H1 (cell line): ENCODE results near the gene SEMA3A. TPM values are rescaled to one million over a fixed set of nuclear protein-coding genes. Genes with fewer than 3 reads are reported as not detected.

Experiments
- CTCF ChIA-PET: fragments of 300-600 bp; sonication (Branson Sonifier 250); formaldehyde crosslinking; loops from one replicate; lab custom pipeline; 2021; ENCODE audit not compliant: partially characterized antibody; lab: Charles Lee
- POLR2A ChIA-PET: fragments of 300-600 bp; sonication (Branson Sonifier 250); formaldehyde crosslinking; loops from one replicate; lab custom pipeline; 2021; ENCODE audit warnings: inconsistent platforms; ENCODE audit not compliant: partially characterized antibody; lab: Charles Lee
- DNase-seq, 2 experiments: peaks; one replicate each; pipeline versions ENCODE4 v3.0.0 to v3.0.0-alpha.2; 2010 to 2022; ENCODE audit warnings: low spot score in 2 of 2, low read depth in 1 of 2, mixed read lengths in 1 of 2
- FAIRE-seq: peaks from 2 replicates; lab custom pipeline; 2011; peaks lifted over from hg19 to GRCh38; lab: Jason Lieb, UNC
- H2AFZ ChIP-seq: 2 replicates; pipeline ENCODE4 v1.8.1; 2012; ENCODE audit warnings: low read length, inconsistent platforms
- H2AK5ac ChIP-seq: 2 replicates; pipeline ENCODE4 v1.6.1; 2013; ENCODE audit warnings: low read depth, low read length
- H2BK120ac ChIP-seq: replicated peaks from 2 replicates; pipeline ENCODE3; 2013; ENCODE audit warnings: low read depth, low read length, inconsistent platforms
- H2BK12ac ChIP-seq: 2 replicates; pipeline ENCODE4 v1.6.1; 2013; ENCODE audit warnings: low read depth, low read length
- H2BK15ac ChIP-seq: 2 replicates; pipeline ENCODE4 v1.6.1; 2013; ENCODE audit warnings: low read length
- H2BK20ac ChIP-seq: 2 replicates; pipeline ENCODE4 v1.6.1; 2013; ENCODE audit warnings: low read length
- H2BK5ac ChIP-seq: 2 replicates; pipeline ENCODE4 v1.6.1; 2013; ENCODE audit warnings: low read depth, low read length
- H3K14ac ChIP-seq: 2 replicates; pipeline ENCODE4 v1.6.1; 2013; ENCODE audit warnings: inconsistent platforms; ENCODE audit not compliant: insufficient read length
- H3K18ac ChIP-seq: 2 replicates; pipeline ENCODE4 v1.6.1; 2013; ENCODE audit warnings: low read length; ENCODE audit errors: extremely low read depth
- H3K23ac ChIP-seq: 2 replicates; pipeline ENCODE4 v1.6.1; 2013; ENCODE audit warnings: inconsistent platforms; ENCODE audit not compliant: insufficient read length
- H3K23me2 ChIP-seq: 2 replicates; pipeline ENCODE4 v1.6.1; 2013; ENCODE audit warnings: low read depth, low read length
- H3K27ac ChIP-seq: 2 replicates; pipeline ENCODE4 v1.6.1; 2011; ENCODE audit warnings: low read depth, low read length, inconsistent platforms
- H3K27me3 ChIP-seq, 4 experiments: replicated peaks in 1 of 4; 1 replicate in 1 of 4; 2 replicates in 3 of 4; pipeline versions ENCODE4 v1.6.1 to v1.8.1; 2011 to 2013; ENCODE audit warnings: low read length in 3 of 4, mild to moderate bottlenecking in 3 of 4, inconsistent platforms in 2 of 4, mixed read lengths in 2 of 4, moderate library complexity in 1 of 4; ENCODE audit not compliant: control insufficient read depth in 3 of 4, insufficient read depth in 3 of 4; ENCODE audit errors: extremely low read depth in 1 of 4
- H3K36me3 ChIP-seq, 4 experiments: 2 replicates each; pipeline versions ENCODE4 v1.6.1 to v1.8.1; 2011 to 2013; ENCODE audit warnings: mild to moderate bottlenecking in 4 of 4, low read length in 3 of 4, moderate library complexity in 2 of 4, control low read depth in 1 of 4, inconsistent platforms in 1 of 4; ENCODE audit not compliant: insufficient read depth in 4 of 4, control insufficient read depth in 2 of 4
- H3K4ac ChIP-seq: replicated peaks from 2 replicates; pipeline ENCODE3; 2013; ENCODE audit warnings: low read length, low read depth, mixed read lengths, inconsistent platforms; ENCODE audit not compliant: insufficient read length
- H3K4me1 ChIP-seq, 4 experiments: replicated peaks in 1 of 4; 1 replicate in 1 of 4; 2 replicates in 3 of 4; pipeline versions ENCODE4 v1.6.1 to v1.8.1; 2011 to 2013; ENCODE audit warnings: low read length in 3 of 4, inconsistent platforms in 2 of 4, mixed read lengths in 1 of 4; ENCODE audit not compliant: insufficient read depth in 4 of 4, control insufficient read depth in 3 of 4
- H3K4me2 ChIP-seq, 2 experiments: 2 replicates each; pipeline versions ENCODE4 v1.6.1 to v1.8.1; 2011 to 2013; ENCODE audit warnings: low read depth in 2 of 2, low read length in 2 of 2, control low read depth in 1 of 2, inconsistent platforms in 1 of 2, mild to moderate bottlenecking in 1 of 2; ENCODE audit not compliant: insufficient read depth in 1 of 2
- H3K4me3 ChIP-seq, 4 experiments: fragments of 200-600, 300-600 bp in 1 of 4; sonication (generic), shearing (Covaris generic), sonication (Bioruptor Twin) in 1 of 4; 2 replicates each; pipeline versions ENCODE4 v1.5.1 to v1.8.1; 2011 to 2016; ENCODE audit warnings: low read length in 4 of 4, low read depth in 3 of 4, control low read depth in 2 of 4, inconsistent platforms in 2 of 4, mild to moderate bottlenecking in 2 of 4, mixed read lengths in 1 of 4, moderate library complexity in 1 of 4; ENCODE audit not compliant: insufficient read depth in 2 of 4; ENCODE audit errors: extremely low read depth in 1 of 4
- H3K56ac ChIP-seq: replicated peaks from 2 replicates; pipeline ENCODE3; 2013; ENCODE audit warnings: low read depth, mild to moderate bottlenecking, mixed read lengths, low read length, inconsistent platforms; ENCODE audit not compliant: insufficient read length
- H3K79me1 ChIP-seq: 2 replicates; pipeline ENCODE4 v1.6.1; 2013; ENCODE audit warnings: low read depth, low read length, control low read depth
- H3K79me2 ChIP-seq, 2 experiments: 2 replicates each; pipeline versions ENCODE4 v1.6.1 to v1.8.1; 2012 to 2013; ENCODE audit warnings: low read length in 2 of 2, mild to moderate bottlenecking in 2 of 2, inconsistent platforms in 1 of 2; ENCODE audit not compliant: insufficient read depth in 2 of 2, control insufficient read depth in 1 of 2
- H3K9ac ChIP-seq, 4 experiments: replicated peaks in 1 of 4; 1 replicate in 1 of 4; 2 replicates in 3 of 4; pipeline versions ENCODE4 v1.6.1 to v1.8.1; 2011 to 2013; ENCODE audit warnings: low read depth in 3 of 4, low read length in 3 of 4, control low read depth in 2 of 4, mild to moderate bottlenecking in 2 of 4, moderate library complexity in 2 of 4, inconsistent platforms in 1 of 4; ENCODE audit errors: extremely low read depth in 1 of 4
- H3K9me3 ChIP-seq, 2 experiments: 2 replicates each; pipeline versions ENCODE4 v1.6.1 to v1.8.1; 2012 to 2013; ENCODE audit warnings: mild to moderate bottlenecking in 2 of 2, moderate library complexity in 2 of 2, control low read depth in 1 of 2, inconsistent platforms in 1 of 2, low read depth in 1 of 2, low read length in 1 of 2, mixed read lengths in 1 of 2; ENCODE audit not compliant: insufficient read depth in 2 of 2
- H4K20me1 ChIP-seq, 2 experiments: replicated peaks in 1 of 2; 2 replicates each; pipeline versions ENCODE3 to v1.8.1; 2011 to 2013; ENCODE audit warnings: inconsistent platforms in 2 of 2, low read length in 2 of 2, mild to moderate bottlenecking in 1 of 2; ENCODE audit not compliant: insufficient read depth in 2 of 2, control insufficient read depth in 1 of 2
- H4K5ac ChIP-seq: 2 replicates; pipeline ENCODE4 v1.6.1; 2013; ENCODE audit warnings: low read length, low read depth, mixed read lengths, inconsistent platforms; ENCODE audit not compliant: insufficient read length
- H4K8ac ChIP-seq: 2 replicates; pipeline ENCODE4 v1.8.0; 2013; ENCODE audit warnings: mild to moderate bottlenecking, moderate library complexity, low read length, inconsistent platforms; ENCODE audit not compliant: insufficient read depth; ENCODE audit errors: extremely low read depth
- H4K91ac ChIP-seq: replicated peaks from 2 replicates; pipeline ENCODE3; 2013; ENCODE audit warnings: low read length, mixed read lengths, inconsistent platforms; ENCODE audit not compliant: insufficient read length
- ASH2L ChIP-seq: fragments of 200-600, 300-600 bp; sonication (generic); IDR thresholded peaks from one replicate; pipeline ENCODE4 v1.7.1; 2017; ENCODE audit warnings: low read length
- BACH1 ChIP-seq: IDR thresholded peaks from 2 replicates; pipeline ENCODE4 v1.6.1; 2012; ENCODE audit warnings: low read length, improper control_type of control experiment
- BCL11A ChIP-seq, 2 experiments: IDR thresholded peaks; one replicate each; pipeline ENCODE4 v1.6.1; 2011; ENCODE audit warnings: low read depth in 2 of 2, low read length in 2 of 2, mild to moderate bottlenecking in 2 of 2
- CEBPB ChIP-seq: IDR thresholded peaks from 2 replicates; pipeline ENCODE4 v1.6.1; 2012; ENCODE audit warnings: low read depth, low read length
- EZH2 ChIP-seq: fragments of 200-600 bp; sonication (generic); IDR thresholded peaks from 2 replicates; pipeline ENCODE4 v1.7.1; 2012; ENCODE audit warnings: low read depth, mild to moderate bottlenecking, moderate library complexity, low read length, inconsistent platforms; ENCODE audit not compliant: severe bottlenecking
- JUN ChIP-seq: IDR thresholded peaks from 2 replicates; pipeline ENCODE4 v1.6.1; 2011; ENCODE audit warnings: low read depth, mild to moderate bottlenecking, improper control_type of control experiment, low read length
- PHF8 ChIP-seq: fragments of 200-600 bp; sonication (generic); conservative IDR thresholded peaks from 2 replicates; pipeline ENCODE4 v1.7.1; 2012; ENCODE audit warnings: low read depth, mild to moderate bottlenecking, inconsistent platforms, low read length, moderate library complexity
- SP1 ChIP-seq: IDR thresholded peaks from 2 replicates; pipeline ENCODE4 v1.6.1; 2011; ENCODE audit warnings: low read depth, low read length
- SRF ChIP-seq: IDR thresholded peaks from 2 replicates; pipeline ENCODE4 v1.6.1; 2011; ENCODE audit warnings: mild to moderate bottlenecking, low read depth, low read length, moderate library complexity
- TAF7 ChIP-seq: optimal IDR thresholded peaks from 2 replicates; pipeline ENCODE3; 2011; ENCODE audit warnings: low read depth, mild to moderate bottlenecking, inconsistent platforms, low read length, moderate library complexity, borderline replicate concordance
- WGBS, 2 experiments: shearing (Covaris generic) in 1 of 2; methylation state at CpG; one replicate each; pipeline versions ENCODE4 v1.1.6 to v1.1.7; 2013 to 2015; ENCODE audit warnings: low lambda C conversion rate in 2 of 2, mixed read lengths in 2 of 2, inconsistent platforms in 1 of 2, low coverage in 1 of 2, missing lambda C conversion rate in 1 of 2; ENCODE audit not compliant: insufficient replicate concordance in 2 of 2, insufficient coverage in 1 of 2, insufficient read length in 1 of 2; ENCODE audit errors: extremely low coverage in 1 of 2, missing lambda C conversion rate in 1 of 2; 5-methylcytosine and 5-hydroxymethylcytosine counted together
- polyA plus RNA-seq, 7 experiments: library from polyadenylated mRNA; depleted of rRNA in 3 of 7; stranded (reverse) in 5 of 7; unstranded in 2 of 7; fragments of >200 nt in 5 of 7; fragments of 200-250 nt in 2 of 7; gene quantifications; 1 replicate in 5 of 7; 2 replicates in 1 of 7; 4 replicates in 1 of 7; pipeline versions ENCODE4 v1.2.1 to v1.2.3, GENCODE V29; 2011 to 2013; ENCODE audit warnings: missing spikeins in 2 of 7, mixed read lengths in 2 of 7
- total RNA-seq: library from RNA; stranded (reverse); fragmentation: NEBNext Ultra II Directional; extraction: Animal tissue kit (Norgen Biotek cat#: 25700); gene quantifications from 2 replicates; pipeline ENCODE4 v1.2.1, GENCODE V29; 2021

SEMA3A gene
- total and polyA plus RNA-seq, 2 of the 8 experiments (the other 6 are each of a cell fraction or from before 2014, with no cell fraction given): 8.1 to 45.9 TPM

- Histone ChIP-seq H4K5ac (no peak overlapping the region), H3K18ac (no peak overlapping the region), H3K4me2 (no peak overlapping the region), H4K20me1 (no peaks in the 10 kb centered on the region), H3K27me3 (no peaks in the 10 kb centered on the region), H3K56ac (no peak overlapping the region), H3K23ac (no peak overlapping the region), H3K79me2 (no peaks in the 10 kb centered on the region), H2AFZ (no peak overlapping the region), H2BK20ac (no peak overlapping the region), H3K4me3 (no peak overlapping the region), H3K4me1 (peaks cover 0 to 3% (median 1%) of the 10 kb centered on the region in 4 experiments; a peak in 3 of 7 replicates), H2BK12ac (no peak overlapping the region), H4K91ac (no peak overlapping the region), H3K36me3 (peaks cover 0 to 2% (median 0%) of the 10 kb centered on the region in 4 experiments; a peak in 1 of 8 replicates), H3K79me1 (no peaks in the 10 kb centered on the region), H3K14ac (no peak overlapping the region), H2BK15ac (no peak overlapping the region), H4K8ac (no peak overlapping the region), H3K9me3 (no peaks in the 10 kb centered on the region), H3K4ac (no peak overlapping the region), H2AK5ac (no peak overlapping the region), H2BK120ac (no peak overlapping the region), H3K9ac (no peak overlapping the region), H3K23me2 (no peaks in the 10 kb centered on the region), H2BK5ac (no peak overlapping the region), H3K27ac (no peak overlapping the region)
- WGBS, 2 experiments: 93% methylated on average over 2 of the region's 2 CpGs; no CpG with 5 or more reads in 1 of the 2 experiments
- FAIRE-seq: no peak
- CTCF ChIA-PET: interaction anchor here (0.8 kb wide), 1 partner anchor 9 kb away, joined by 3 read pairs; no protein-coding TSS in a partner anchor
- DNase-seq: no peak
- POLR2A ChIA-PET: no interaction called here
- TF ChIP-seq BACH1 (no peak), ASH2L (no peak), PHF8 (no peak), JUN (no peak), BCL11A (IDR thresholded peaks at IDR 0.05; ENCODE audit: low read depth in 2 of 2, low read length in 2 of 2) (no peak), SP1 (no peak), TAF7 (no peak), CEBPB (no peak), EZH2 (no peak), SRF (no peak)
Measured at GRCh38 chr7:84022009-84022408, 172.6 kb downstream of the SEMA3A start.
